Keratinocyte (primary cell): Measurements from ENCODE around the gene FOXC1. TPM values are rescaled to one million over a fixed set of nuclear protein-coding genes. Genes with fewer than 3 reads are reported as not detected.

ENCODE experiments used
- DNase-seq: peaks from one replicate; pipeline ENCODE4 v3.0.0-alpha.2; 2011; ENCODE audit warnings: low read depth, missing footprints, low spot score
- FAIRE-seq: peaks from 2 replicates; lab custom pipeline; 2011; peaks lifted over from hg19 to GRCh38; lab: Jason Lieb, UNC
- H2AFZ ChIP-seq: 2 replicates; pipeline ENCODE4 v1.6.0; 2012; ENCODE audit warnings: low read length, control low read depth, inconsistent platforms; ENCODE audit not compliant: control insufficient read depth
- H3K27ac ChIP-seq: 2 replicates; pipeline ENCODE4 v1.5.1; 2011; ENCODE audit warnings: low read length; ENCODE audit not compliant: control insufficient read depth, insufficient read depth
- H3K27me3 ChIP-seq: 3 replicates; pipeline ENCODE4 v1.6.0; 2011; ENCODE audit warnings: low read length; ENCODE audit not compliant: control insufficient read depth, insufficient read depth; ENCODE audit errors: extremely low read depth
- H3K36me3 ChIP-seq, 2 experiments: 2 replicates in 1 of 2; 3 replicates in 1 of 2; pipeline ENCODE4 v1.5.1; 2011; ENCODE audit warnings: low read length in 2 of 2, mild to moderate bottlenecking in 1 of 2; ENCODE audit not compliant: control insufficient read depth in 2 of 2, insufficient read depth in 2 of 2; ENCODE audit errors: extremely low read depth in 1 of 2
- H3K4me1 ChIP-seq: 3 replicates; pipeline ENCODE4 v1.5.1; 2011; ENCODE audit warnings: low read length; ENCODE audit not compliant: control insufficient read depth, insufficient read depth; ENCODE audit errors: extremely low read depth
- H3K4me2 ChIP-seq: 3 replicates; pipeline ENCODE4 v1.6.0; 2011; ENCODE audit warnings: low read depth, low read length; ENCODE audit not compliant: control insufficient read depth, insufficient read depth; ENCODE audit errors: extremely low read depth
- H3K4me3 ChIP-seq, 3 experiments: fragments of 200-600 bp in 1 of 3; sonication (generic) in 1 of 3; 2 replicates in 2 of 3; 3 replicates in 1 of 3; pipeline ENCODE4 v1.5.1; 2011 to 2016; ENCODE audit warnings: low read length in 3 of 3, mild to moderate bottlenecking in 3 of 3, control low read depth in 2 of 3, inconsistent platforms in 1 of 3, low read depth in 1 of 3, mixed read lengths in 1 of 3, mixed run types in 1 of 3, moderate library complexity in 1 of 3; ENCODE audit not compliant: control insufficient read depth in 2 of 3, insufficient read depth in 2 of 3; ENCODE audit errors: extremely low read depth in 1 of 3
- H3K79me2 ChIP-seq: 2 replicates; pipeline ENCODE4 v1.6.0; 2012; ENCODE audit warnings: low read length; ENCODE audit not compliant: control insufficient read depth, insufficient read depth
- H3K9ac ChIP-seq: 3 replicates; pipeline ENCODE4 v1.6.0; 2011; ENCODE audit warnings: low read length; ENCODE audit not compliant: control insufficient read depth, insufficient read depth; ENCODE audit errors: extremely low read depth
- H3K9me1 ChIP-seq: 3 replicates; pipeline ENCODE4 v1.6.0; 2011; ENCODE audit warnings: low read length; ENCODE audit not compliant: control insufficient read depth, insufficient read depth; ENCODE audit errors: extremely low read depth
- H3K9me3 ChIP-seq: 2 replicates; pipeline ENCODE4 v1.5.1; 2012; ENCODE audit warnings: low read depth, low read length; ENCODE audit not compliant: control insufficient read depth
- H4K20me1 ChIP-seq: 3 replicates; pipeline ENCODE4 v1.6.0; 2011; ENCODE audit warnings: low read length; ENCODE audit not compliant: control insufficient read depth, insufficient read depth; ENCODE audit errors: extremely low read depth
- CTCF ChIP-seq, 3 experiments: IDR thresholded peaks in 1 of 3; conservative IDR thresholded peaks in 1 of 3; optimal IDR thresholded peaks in 1 of 3; 2 replicates in 2 of 3; 3 replicates in 1 of 3; pipeline versions ENCODE3 to v1.5.1; 2011; ENCODE audit warnings: low read length in 3 of 3, mild to moderate bottlenecking in 3 of 3, moderate library complexity in 2 of 3, control low read depth in 1 of 3, inconsistent platforms in 1 of 3; ENCODE audit not compliant: insufficient read depth in 2 of 3; ENCODE audit errors: extremely low read depth in 1 of 3
- EZH2 ChIP-seq: IDR thresholded peaks from one replicate; pipeline ENCODE4 v1.6.1; 2012; ENCODE audit warnings: inconsistent platforms, mild to moderate bottlenecking, low read length, moderate library complexity
- dilution Hi-C: fragments of 300-500 bp; cut with MboI; formaldehyde crosslinking; loops from one replicate; pipeline ENCODE4 v1.7.0; 2020; ENCODE audit warnings: low sequenced_read_pairs; ENCODE audit not compliant: extremely low pct_ligation_motif_present
- polyA plus RNA-seq, 5 experiments: library from polyadenylated mRNA; depleted of rRNA in 3 of 5; stranded (reverse) in 3 of 5; stranded (forward) in 1 of 5; unstranded in 1 of 5; fragments of >200 nt; gene quantifications; 1 replicate in 1 of 5; 2 replicates in 3 of 5; 3 replicates in 1 of 5; pipeline versions ENCODE4 v1.2.1 to v1.2.3, GENCODE V29; 2011 to 2012; ENCODE audit warnings: missing spikeins in 2 of 5, low read depth in 1 of 5, low replicate concordance in 1 of 5

The FOXC1 gene
- polyA plus RNA-seq, 1 donor (not counting 4 experiments of a cell fraction or from before 2014, with no cell fraction given), result 4.3 TPM

DNA sequence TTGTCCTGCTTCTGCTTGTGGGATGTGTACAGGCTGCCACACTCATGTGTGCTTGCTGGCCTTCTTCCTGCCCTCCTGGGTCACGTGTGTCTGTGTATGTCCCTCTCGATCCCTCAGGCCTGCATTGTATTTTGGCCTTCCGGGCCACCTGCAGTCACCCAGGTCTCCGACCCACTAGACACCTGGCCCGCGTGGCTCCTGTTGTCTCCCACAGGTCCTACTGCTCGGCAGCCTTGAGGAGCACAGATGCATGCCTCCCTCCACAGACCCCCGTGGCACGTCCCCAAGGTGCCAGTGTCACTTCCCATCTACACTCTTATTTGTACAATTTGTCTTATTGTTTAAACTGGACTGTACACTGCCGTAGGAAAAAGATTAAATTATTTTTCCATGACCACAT, 43.1 kb downstream of the FOXC1 start:
- DNase-seq, result no peak
- Histone ChIP-seq H3K4me3 (no peak overlapping the region), H3K9ac (no peak overlapping the region), H4K20me1 (no peaks in the 10 kb centered on the region), H2AFZ (no peak overlapping the region), H3K27ac (no peak overlapping the region), H3K27me3 (no peaks in the 10 kb centered on the region), H3K9me1 (no peaks in the 10 kb centered on the region), H3K4me2 (no peak overlapping the region), H3K4me1 (no peaks in the 10 kb centered on the region), H3K79me2 (no peaks in the 10 kb centered on the region), H3K9me3 (no peaks in the 10 kb centered on the region), H3K36me3 (no peaks in the 10 kb centered on the region)
- FAIRE-seq, result no peak
- dilution Hi-C loops, result no loop called here
- TF ChIP-seq EZH2 (no peak), CTCF (optimal IDR thresholded peaks at IDR 0.05 in 1 of 3, IDR thresholded peaks at IDR 0.05 in 1 of 3, conservative IDR thresholded peaks at IDR 0.05 in 1 of 3; ENCODE audit: extremely low read depth in 1 of 3, insufficient read depth in 2 of 3, low read length in 3 of 3) (no peak)

DNA sequence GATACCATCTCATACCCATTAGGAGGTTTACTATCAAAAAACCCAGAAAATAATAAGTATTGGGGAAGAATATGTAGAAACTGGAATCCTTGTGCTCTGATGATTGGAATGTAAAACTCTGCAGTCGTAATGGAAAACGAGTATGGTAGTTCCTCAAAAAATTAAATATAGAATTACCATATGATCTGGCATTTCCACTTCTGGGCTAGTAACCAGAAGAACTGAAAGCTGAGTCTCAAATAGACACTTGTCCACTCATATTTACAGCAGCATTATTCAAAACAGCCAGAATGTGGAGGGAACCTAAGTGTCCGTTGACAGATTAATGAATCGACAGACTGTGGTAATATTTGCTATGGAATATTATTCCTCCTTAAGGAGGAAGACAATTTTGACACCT, 44.3 kb downstream of the FOXC1 start:
- H3K9ac ChIP-seq, result no peak overlapping the region
- no peaks in the 10 kb centered on the region for H4K20me1 ChIP-seq
- TF ChIP-seq EZH2 (no peak), CTCF (optimal IDR thresholded peaks at IDR 0.05 in 1 of 3, IDR thresholded peaks at IDR 0.05 in 1 of 3, conservative IDR thresholded peaks at IDR 0.05 in 1 of 3; ENCODE audit: extremely low read depth in 1 of 3, insufficient read depth in 2 of 3, low read length in 3 of 3) (no peak)
- no peaks in the 10 kb centered on the region for H3K79me2 ChIP-seq
- H3K4me2 ChIP-seq, result no peak overlapping the region
- no peaks in the 10 kb centered on the region for H3K27me3 ChIP-seq
- H3K36me3 ChIP-seq, result no peaks in the 10 kb centered on the region
- dilution Hi-C loops, result no loop called here
- no peak overlapping the region for H3K4me3 ChIP-seq
- no peak for FAIRE-seq
- no peak for DNase-seq
- no peak overlapping the region for H3K27ac ChIP-seq
- H3K9me1 ChIP-seq, result no peaks in the 10 kb centered on the region
- H2AFZ ChIP-seq, result no peak overlapping the region
- H3K9me3 ChIP-seq, result no peaks in the 10 kb centered on the region
- no peaks in the 10 kb centered on the region for H3K4me1 ChIP-seq
